Germinal center (tissue), 1 donor: ENCODE measurements around the gene LYPD6B.

Experiments used
- DNase-seq: peaks from one replicate; pipeline ENCODE4 v3.0.0; 2012; ENCODE audit warnings: mixed read lengths, low spot score

LYPD6B gene

GRCh38 chr2:149161481-149162225 is 123.2 kb downstream of the LYPD6B start:
- no peak for DNase-seq

GRCh38 chr2:149164296-149164695 is 125.8 kb downstream of the LYPD6B start:
- DNase-seq = no peak

GRCh38 chr2:149164827-149165226 is 126.3 kb downstream of the LYPD6B start:
- DNase-seq = no peak

GRCh38 chr2:149167001-149167780 is 128.7 kb downstream of the LYPD6B start:
- no peak for DNase-seq

GRCh38 chr2:149167941-149168340 is 129.4 kb downstream of the LYPD6B start:
- no peak for DNase-seq

- DNase-seq = no peak
These were observed 131.2 kb downstream of the LYPD6B start for GRCh38 chr2:149169656-149170055.

GRCh38 chr2:149170156-149170555 is 131.7 kb downstream of the LYPD6B start:
- no peak for DNase-seq

- DNase-seq = no peak
These were observed 132.4 kb downstream of the LYPD6B start for GRCh38 chr2:149170911-149171310.

GRCh38 chr2:149173220-149173619 is 134.7 kb downstream of the LYPD6B start:
- DNase-seq = no peak

- no peak for DNase-seq
These were observed 137.5 kb downstream of the LYPD6B start for GRCh38 chr2:149175956-149176355.

GRCh38 chr2:149178612-149179011 is 140.1 kb downstream of the LYPD6B start:
- DNase-seq = no peak

GRCh38 chr2:149180226-149180875 is 141.9 kb downstream of the LYPD6B start:
- DNase-seq = no peak

GRCh38 chr2:149183187-149183586 is 144.7 kb downstream of the LYPD6B start:
- DNase-seq = no peak

GRCh38 chr2:149184991-149185390 is 146.5 kb downstream of the LYPD6B start:
- no peak for DNase-seq

GRCh38 chr2:149185942-149186490 is 147.5 kb downstream of the LYPD6B start:
- no peak for DNase-seq

GRCh38 chr2:149187057-149187456 is 148.6 kb downstream of the LYPD6B start:
- DNase-seq = no peak

- DNase-seq = no peak
These were observed 149.8 kb downstream of the LYPD6B start for GRCh38 chr2:149188291-149188690.

GRCh38 chr2:149189769-149190168 is 151.3 kb downstream of the LYPD6B start:
- DNase-seq = no peak

- DNase-seq = no peak
These were observed 153.4 kb downstream of the LYPD6B start for GRCh38 chr2:149191915-149192314.

GRCh38 chr2:149192427-149192826 is 153.9 kb downstream of the LYPD6B start:
- no peak for DNase-seq

- DNase-seq = no peak
These were observed 161.6 kb downstream of the LYPD6B start for GRCh38 chr2:149200109-149200520.

- DNase-seq = no peak
These were observed 166.2 kb downstream of the LYPD6B start for GRCh38 chr2:149204686-149205085.

GRCh38 chr2:149205143-149205542 is 166.6 kb downstream of the LYPD6B start:
- DNase-seq = no peak
